K562 (cell line): ENCODE results near the gene PTPRB. TPM values are rescaled to one million over a fixed set of nuclear protein-coding genes. Genes with fewer than 3 reads are reported as not detected.
A peak's percentile ranks its signal among the peaks of the same experiment; 100 is the strongest.

Experiments
- ATAC-seq: fragments of 200-7000 bp; cut with Tn5 transposase; 3 replicates; pipeline ENCODE4 v1.9.1; 2020; ENCODE audit warnings: moderate library complexity
- BruUV-seq: library from RNA; stranded (reverse); fragments of 400-500 nt; replicated peaks from 2 replicates; lab custom pipeline; 2021; lab: Mats Ljungman, UMichigan
- CTCF ChIA-PET: fragments of 300-600 bp; formaldehyde crosslinking; extraction: SDS; loops from one replicate; lab custom pipeline; 2021; ENCODE audit warnings: low intra/inter-chr PET ratio; lab: Yijun Ruan, JAX
- POLR2A ChIA-PET: fragments of 300-600, 350-650 bp; sonication (Branson Sonifier 250); formaldehyde crosslinking; extraction: SDS; loops from one replicate; lab custom pipeline; 2021; ENCODE audit warnings: antibody characterized with exemption, inconsistent platforms; lab: Yijun Ruan, JAX
- DNase-seq, 4 experiments: peaks; one replicate each; pipeline versions ENCODE4 v3.0.0 to v3.0.0-alpha.2; 2011 to 2018; ENCODE audit warnings: low spot score in 3 of 4, mixed read lengths in 3 of 4; ENCODE audit errors: extremely low read depth in 1 of 4
- FAIRE-seq: peaks from 2 replicates; lab custom pipeline; 2011; peaks lifted over from hg19 to GRCh38; lab: Jason Lieb, UNC
- H2AFZ ChIP-seq: 2 replicates; pipeline ENCODE4 v1.6.0; 2011; ENCODE audit warnings: low read depth, low read length, control low read depth, inconsistent platforms
- H3K27ac ChIP-seq: fragments of 200-600 bp; 3 replicates; pipeline ENCODE4 v1.8.0; 2011; ENCODE audit warnings: low read depth, mild to moderate bottlenecking, control low read depth, inconsistent platforms, low read length, moderate library complexity, mixed read lengths; ENCODE audit errors: extremely low read depth
- H3K27me3 ChIP-seq, 2 experiments: fragments of 300-600 bp in 1 of 2; 2 replicates in 1 of 2; 3 replicates in 1 of 2; pipeline versions ENCODE4 v1.6.0 to v1.8.0; 2011; ENCODE audit warnings: inconsistent platforms in 2 of 2, low read length in 2 of 2, mild to moderate bottlenecking in 1 of 2, mixed read lengths in 1 of 2, moderate library complexity in 1 of 2; ENCODE audit not compliant: control insufficient read depth in 2 of 2, insufficient read depth in 2 of 2
- H3K36me3 ChIP-seq: fragments of 300-600 bp; 3 replicates; pipeline ENCODE4 v1.8.0; 2011; ENCODE audit warnings: mild to moderate bottlenecking, low read length, inconsistent platforms; ENCODE audit not compliant: control insufficient read depth, insufficient read depth
- H3K4me1 ChIP-seq, 2 experiments: fragments of 200-600 bp in 1 of 2; replicated peaks in 1 of 2; 2 replicates in 1 of 2; 3 replicates in 1 of 2; pipeline versions ENCODE4 v1.5.1 to v1.8.0; 2011; ENCODE audit warnings: inconsistent platforms in 2 of 2, low read length in 2 of 2, mild to moderate bottlenecking in 1 of 2, mixed read lengths in 1 of 2, moderate library complexity in 1 of 2; ENCODE audit not compliant: control insufficient read depth in 2 of 2, insufficient read depth in 2 of 2
- H3K4me2 ChIP-seq: 2 replicates; pipeline ENCODE4 v1.6.1; 2011; ENCODE audit warnings: low read length, control low read depth, inconsistent platforms, mixed read lengths; ENCODE audit not compliant: insufficient read depth
- H3K4me3 ChIP-seq: fragments of 200-600 bp; sonication (generic), shearing (Covaris generic); 2 replicates; pipeline ENCODE4 v1.5.1; 2016; ENCODE audit warnings: control low read depth, inconsistent platforms
- H3K79me2 ChIP-seq: fragments of 200-600 bp; 3 replicates; pipeline ENCODE4 v1.8.0; 2011; ENCODE audit warnings: low read length, inconsistent platforms; ENCODE audit not compliant: control insufficient read depth, insufficient read depth
- H3K9ac ChIP-seq, 2 experiments: 2 replicates each; pipeline versions ENCODE4 v1.6.0 to v1.6.1; 2011; ENCODE audit warnings: low read depth in 2 of 2, low read length in 2 of 2, control low read depth in 1 of 2, inconsistent platforms in 1 of 2, mild to moderate bottlenecking in 1 of 2, mixed read lengths in 1 of 2; ENCODE audit not compliant: insufficient read depth in 1 of 2
- H3K9me1 ChIP-seq: one replicate; pipeline ENCODE4 v1.6.0; 2011; ENCODE audit warnings: inconsistent platforms, mild to moderate bottlenecking, low read length, moderate library complexity; ENCODE audit not compliant: control insufficient read depth, insufficient read depth
- H3K9me3 ChIP-seq: replicated peaks from 2 replicates; pipeline ENCODE4 v1.5.1; 2011; ENCODE audit warnings: low read depth, low read length, inconsistent platforms; ENCODE audit not compliant: control insufficient read depth, insufficient read depth
- H4K20me1 ChIP-seq: replicated peaks from 2 replicates; pipeline ENCODE4 v1.6.1; 2011; ENCODE audit warnings: low read length, inconsistent platforms, mixed read lengths; ENCODE audit not compliant: control insufficient read depth, insufficient read depth
- CBFB ChIP-seq: sonication (generic); formaldehyde crosslinking; IDR thresholded peaks from 2 replicates; pipeline ENCODE4 v1.4.0; 2020; ENCODE audit warnings: mild to moderate bottlenecking, missing genetic modification reagents
- MAFG ChIP-seq: fragments of 450-650 bp; conservative IDR thresholded peaks from 2 replicates; pipeline ENCODE4 v1.6.1; 2016; ENCODE audit warnings: missing genetic modification characterization, missing compliant biosample characterization
- MBD2 ChIP-seq: sonication (generic); IDR thresholded peaks from 2 replicates; pipeline ENCODE4 v1.6.1; 2016; ENCODE audit warnings: low read depth, borderline replicate concordance
- MTA1 ChIP-seq: fragments of 450-650 bp; IDR thresholded peaks from 2 replicates; pipeline ENCODE4 v1.6.1; 2017; ENCODE audit warnings: borderline replicate concordance
- MYNN ChIP-seq, 2 experiments: sonication (generic); formaldehyde crosslinking in 1 of 2; IDR thresholded peaks; 2 replicates each; pipeline versions ENCODE4 v1.5.0 to v1.6.1; 2016 to 2020; ENCODE audit warnings: antibody characterized with exemption in 1 of 2, missing genetic modification reagents in 1 of 2
- NEUROD1 ChIP-seq: fragments of 150-350 bp; IDR thresholded peaks from 2 replicates; pipeline ENCODE4 v1.6.1; 2014; ENCODE audit warnings: borderline replicate concordance, low read length, low read depth; ENCODE audit not compliant: partially characterized antibody
- OTX1 ChIP-seq: fragments of 450-650 bp; formaldehyde crosslinking; IDR thresholded peaks from 2 replicates; pipeline ENCODE4 v1.4.0; 2022; ENCODE audit warnings: mild to moderate bottlenecking
- RBM25 ChIP-seq: fragments of 200-400 bp; formaldehyde crosslinking; IDR thresholded peaks from 2 replicates; pipeline ENCODE4 v1.6.1; 2018; ENCODE audit warnings: low read length, low read depth, moderate library complexity; ENCODE audit not compliant: severe bottlenecking
- SIRT6 ChIP-seq: IDR thresholded peaks from one replicate; pipeline ENCODE4 v1.6.1; 2012; ENCODE audit warnings: low read depth, mild to moderate bottlenecking, control low read depth, inconsistent platforms, low read length, moderate library complexity
- YBX1 ChIP-seq: fragments of 450-650 bp; IDR thresholded peaks from 2 replicates; pipeline ENCODE4 v1.7.1; 2016; ENCODE audit warnings: mild to moderate bottlenecking
- ZNF316 ChIP-seq: fragments of 450-650 bp; IDR thresholded peaks from 2 replicates; pipeline ENCODE4 v1.6.1; 2016
- WGBS: fragments of 100-300 bp; shearing (Covaris generic); methylation state at CpG from one replicate; pipeline ENCODE4 v1.1.6; 2016; ENCODE audit warnings: low coverage, mixed read lengths; ENCODE audit not compliant: insufficient coverage; ENCODE audit errors: missing lambda C conversion rate; 5-methylcytosine and 5-hydroxymethylcytosine counted together
- in situ Hi-C: fragments of 300-500 bp; cut with MboI; formaldehyde crosslinking; loops from 4 replicates; pipeline ENCODE4 v1.15.0; 2018; ENCODE audit warnings: inconsistent platforms, mixed read lengths
- intact Hi-C: fragments of 100-400 bp; cut with micrococcal nuclease; formaldehyde crosslinking; loops from 2 replicates; pipeline ENCODE4 v1.14.2; 2022
- polyA plus RNA-seq, 8 experiments: library from polyadenylated mRNA; depleted of rRNA in 4 of 8; stranded (reverse) in 5 of 8; unstranded in 3 of 8; fragments of >200 nt; fragmentation: Nextera tagmentation in 2 of 8; fragmentation: Illumina TruSeq in 1 of 8; extraction: Ambion mirVana in 2 of 8; extraction: Trizol in 1 of 8; gene quantifications; 2 replicates each; pipeline versions ENCODE4 v1.2.1 to v1.2.3, GENCODE V29; 2011 to 2014; ENCODE audit warnings: inconsistent platforms in 1 of 8, missing spikeins in 1 of 8
- total RNA-seq, 7 experiments: library from RNA; depleted of rRNA in 6 of 7; stranded (reverse); fragments of >200 nt in 6 of 7; fragmentation: Illumina TruSeq in 2 of 7; extraction: Trizol in 2 of 7; gene quantifications; 2 replicates each; pipeline versions ENCODE4 v1.2.1 to v1.2.3, GENCODE V29; 2011 to 2021; ENCODE audit warnings: low replicate concordance in 1 of 7
- TF ChIP-seq, protein P1 (sequence below): sonication (generic); formaldehyde crosslinking; IDR thresholded peaks from 2 replicates; pipeline ENCODE4 v1.8.0; 2023; ENCODE audit warnings: missing genetic modification reagents, mild to moderate bottlenecking, borderline replicate concordance

The PTPRB gene
- total and polyA plus RNA-seq, 9 of the 15 experiments (the other 6 are each of a cell fraction or from before 2014, with no cell fraction given): 0.46 to 5.9 (median 3.1) TPM

DNA sequence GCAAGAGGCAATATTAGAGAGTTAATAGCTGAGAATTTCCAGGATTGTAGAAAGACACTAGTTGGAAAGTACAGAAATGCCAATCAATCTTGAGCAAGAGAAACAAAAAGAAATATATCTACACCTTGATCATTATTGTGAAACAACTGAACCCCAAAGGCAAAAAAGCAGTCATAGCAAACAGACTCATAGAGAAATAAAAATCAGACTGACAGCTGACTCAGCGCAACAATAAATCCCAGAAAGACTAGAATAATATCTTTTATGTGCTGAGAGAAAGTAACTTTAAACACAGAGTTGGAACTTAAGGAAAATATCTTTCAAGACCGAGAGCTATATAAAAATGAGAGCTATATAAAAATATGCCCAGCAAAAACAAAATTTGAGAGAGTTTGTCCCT is 52.9 kb downstream of the PTPRB start:
- H3K4me1 ChIP-seq: no peaks in the 10 kb centered on the region
- H3K4me3 ChIP-seq: no peak overlapping the region
- no peaks in the 10 kb centered on the region for H4K20me1 ChIP-seq
- no peaks in the 10 kb centered on the region for H3K27me3 ChIP-seq
- ATAC-seq (no peak), FAIRE-seq (no peak), DNase-seq (no peak)
- H3K9ac ChIP-seq: no peak overlapping the region
- H3K79me2 ChIP-seq: no peaks in the 10 kb centered on the region
- in situ Hi-C loops (loop anchor here (25.0 kb wide), 1 partner anchor 428 kb away; no protein-coding TSS in a partner anchor), intact Hi-C loops (no loop called here)
- H3K36me3 ChIP-seq: peaks cover 8% of the 10 kb centered on the region; the same call in 1 of the 3 replicates
- ChIA-PET POLR2A (interaction anchor here (0.7 kb wide), 1 partner anchor 1568 kb away, joined by 4 read pairs; no protein-coding TSS in a partner anchor), CTCF (no interaction called here)
- 54% methylated on average over 2 of the region's 2 CpGs for WGBS
- TF ChIP-seq MBD2: no peak
- no peak for TF ChIP-seq SIRT6
- 0 out of 2 replicates have a peak, but pooled peaks have one; percentile 22 for TF ChIP-seq MAFG
- TF ChIP-seq CBFB (CRISPR knock-in tag): no peak
- no peak for TF ChIP-seq YBX1
- TF ChIP-seq, protein P1, sequence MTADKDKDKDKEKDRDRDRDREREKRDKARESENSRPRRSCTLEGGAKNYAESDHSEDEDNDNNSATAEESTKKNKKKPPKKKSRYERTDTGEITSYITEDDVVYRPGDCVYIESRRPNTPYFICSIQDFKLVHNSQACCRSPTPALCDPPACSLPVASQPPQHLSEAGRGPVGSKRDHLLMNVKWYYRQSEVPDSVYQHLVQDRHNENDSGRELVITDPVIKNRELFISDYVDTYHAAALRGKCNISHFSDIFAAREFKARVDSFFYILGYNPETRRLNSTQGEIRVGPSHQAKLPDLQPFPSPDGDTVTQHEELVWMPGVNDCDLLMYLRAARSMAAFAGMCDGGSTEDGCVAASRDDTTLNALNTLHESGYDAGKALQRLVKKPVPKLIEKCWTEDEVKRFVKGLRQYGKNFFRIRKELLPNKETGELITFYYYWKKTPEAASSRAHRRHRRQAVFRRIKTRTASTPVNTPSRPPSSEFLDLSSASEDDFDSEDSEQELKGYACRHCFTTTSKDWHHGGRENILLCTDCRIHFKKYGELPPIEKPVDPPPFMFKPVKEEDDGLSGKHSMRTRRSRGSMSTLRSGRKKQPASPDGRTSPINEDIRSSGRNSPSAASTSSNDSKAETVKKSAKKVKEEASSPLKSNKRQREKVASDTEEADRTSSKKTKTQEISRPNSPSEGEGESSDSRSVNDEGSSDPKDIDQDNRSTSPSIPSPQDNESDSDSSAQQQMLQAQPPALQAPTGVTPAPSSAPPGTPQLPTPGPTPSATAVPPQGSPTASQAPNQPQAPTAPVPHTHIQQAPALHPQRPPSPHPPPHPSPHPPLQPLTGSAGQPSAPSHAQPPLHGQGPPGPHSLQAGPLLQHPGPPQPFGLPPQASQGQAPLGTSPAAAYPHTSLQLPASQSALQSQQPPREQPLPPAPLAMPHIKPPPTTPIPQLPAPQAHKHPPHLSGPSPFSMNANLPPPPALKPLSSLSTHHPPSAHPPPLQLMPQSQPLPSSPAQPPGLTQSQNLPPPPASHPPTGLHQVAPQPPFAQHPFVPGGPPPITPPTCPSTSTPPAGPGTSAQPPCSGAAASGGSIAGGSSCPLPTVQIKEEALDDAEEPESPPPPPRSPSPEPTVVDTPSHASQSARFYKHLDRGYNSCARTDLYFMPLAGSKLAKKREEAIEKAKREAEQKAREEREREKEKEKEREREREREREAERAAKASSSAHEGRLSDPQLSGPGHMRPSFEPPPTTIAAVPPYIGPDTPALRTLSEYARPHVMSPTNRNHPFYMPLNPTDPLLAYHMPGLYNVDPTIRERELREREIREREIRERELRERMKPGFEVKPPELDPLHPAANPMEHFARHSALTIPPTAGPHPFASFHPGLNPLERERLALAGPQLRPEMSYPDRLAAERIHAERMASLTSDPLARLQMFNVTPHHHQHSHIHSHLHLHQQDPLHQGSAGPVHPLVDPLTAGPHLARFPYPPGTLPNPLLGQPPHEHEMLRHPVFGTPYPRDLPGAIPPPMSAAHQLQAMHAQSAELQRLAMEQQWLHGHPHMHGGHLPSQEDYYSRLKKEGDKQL (CRISPR knock-in tag): no peak
- no peak for TF ChIP-seq NEUROD1
- no peak for TF ChIP-seq RBM25
- no peak for TF ChIP-seq MTA1
- no peak for TF ChIP-seq MYNN (IDR thresholded peaks at IDR 0.05)
- TF ChIP-seq MYNN (CRISPR knock-in tag; IDR thresholded peaks at IDR 0.05): no peak
- no peak for TF ChIP-seq OTX1 (CRISPR knock-in tag)
- peak; percentile 63 for TF ChIP-seq ZNF316
- no peak overlapping the region for H3K27ac ChIP-seq
- H2AFZ ChIP-seq: no peak overlapping the region
- no peak overlapping the region for H3K4me2 ChIP-seq
- no peaks in the 10 kb centered on the region for H3K9me3 ChIP-seq
- BruUV-seq: no TSS peak
- no peaks in the 10 kb centered on the region for H3K9me1 ChIP-seq
